Peyer's patch (tissue), 4 donors: ENCODE data around the gene PLK2.

Experiments
- POLR2A ChIP-seq, 2 donors: fragments of 450-650 bp; IDR thresholded peaks; one replicate each; pipeline ENCODE4 v1.5.1; 2017; ENCODE audit warnings: antibody characterized with exemption in 2 of 2, mild to moderate bottlenecking in 2 of 2, moderate library complexity in 2 of 2
- TF ChIP-seq, protein P1 (sequence below), 6 experiments: fragments of 450-650 bp in 4 of 6; fragments of 200-600 bp in 2 of 6; sonication (generic) in 1 of 6; IDR thresholded peaks; one replicate each; pipeline ENCODE4 v1.5.1; 2017 to 2019; ENCODE audit warnings: antibody characterized with exemption in 6 of 6, mild to moderate bottlenecking in 3 of 6, moderate library complexity in 1 of 6

DNA sequence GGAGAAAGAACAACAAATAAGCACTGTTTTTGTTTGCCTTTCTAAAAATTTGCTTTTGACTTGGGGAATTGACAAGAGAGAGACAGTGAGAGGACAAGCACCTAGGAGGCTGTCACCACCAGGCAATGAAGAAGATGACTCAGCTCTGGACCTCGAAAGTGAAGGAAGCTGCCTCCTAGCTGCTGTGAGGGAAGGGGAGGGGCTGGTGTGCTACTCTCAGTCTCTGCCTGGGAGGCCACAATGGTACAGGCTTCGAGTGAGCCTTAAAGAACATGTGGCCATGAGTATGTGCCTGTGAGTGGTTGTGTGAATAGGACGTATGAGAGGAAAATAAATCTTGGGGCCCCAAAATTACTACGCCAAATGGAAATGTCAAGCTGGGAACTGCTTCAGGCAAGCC lies 7.1 kb upstream of the PLK2 start:
- TF ChIP-seq, protein P1, sequence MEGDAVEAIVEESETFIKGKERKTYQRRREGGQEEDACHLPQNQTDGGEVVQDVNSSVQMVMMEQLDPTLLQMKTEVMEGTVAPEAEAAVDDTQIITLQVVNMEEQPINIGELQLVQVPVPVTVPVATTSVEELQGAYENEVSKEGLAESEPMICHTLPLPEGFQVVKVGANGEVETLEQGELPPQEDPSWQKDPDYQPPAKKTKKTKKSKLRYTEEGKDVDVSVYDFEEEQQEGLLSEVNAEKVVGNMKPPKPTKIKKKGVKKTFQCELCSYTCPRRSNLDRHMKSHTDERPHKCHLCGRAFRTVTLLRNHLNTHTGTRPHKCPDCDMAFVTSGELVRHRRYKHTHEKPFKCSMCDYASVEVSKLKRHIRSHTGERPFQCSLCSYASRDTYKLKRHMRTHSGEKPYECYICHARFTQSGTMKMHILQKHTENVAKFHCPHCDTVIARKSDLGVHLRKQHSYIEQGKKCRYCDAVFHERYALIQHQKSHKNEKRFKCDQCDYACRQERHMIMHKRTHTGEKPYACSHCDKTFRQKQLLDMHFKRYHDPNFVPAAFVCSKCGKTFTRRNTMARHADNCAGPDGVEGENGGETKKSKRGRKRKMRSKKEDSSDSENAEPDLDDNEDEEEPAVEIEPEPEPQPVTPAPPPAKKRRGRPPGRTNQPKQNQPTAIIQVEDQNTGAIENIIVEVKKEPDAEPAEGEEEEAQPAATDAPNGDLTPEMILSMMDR (IDR thresholded peaks at IDR 0.05) = no peak
- TF ChIP-seq POLR2A (IDR thresholded peaks at IDR 0.05) = no peak
